Measurements from ENCODE around the gene NEK5.

GRCh38 chr13:52159159-52159982 lies 30.5 kb upstream of the NEK5 start, which contains the start of gene NEK3:
- TF ChIP-seq EZH2 (IDR thresholded peaks at IDR 0.05; ENCODE audit: low read length, unreplicated experiment), result no peak
- TF ChIP-seq, protein P1, sequence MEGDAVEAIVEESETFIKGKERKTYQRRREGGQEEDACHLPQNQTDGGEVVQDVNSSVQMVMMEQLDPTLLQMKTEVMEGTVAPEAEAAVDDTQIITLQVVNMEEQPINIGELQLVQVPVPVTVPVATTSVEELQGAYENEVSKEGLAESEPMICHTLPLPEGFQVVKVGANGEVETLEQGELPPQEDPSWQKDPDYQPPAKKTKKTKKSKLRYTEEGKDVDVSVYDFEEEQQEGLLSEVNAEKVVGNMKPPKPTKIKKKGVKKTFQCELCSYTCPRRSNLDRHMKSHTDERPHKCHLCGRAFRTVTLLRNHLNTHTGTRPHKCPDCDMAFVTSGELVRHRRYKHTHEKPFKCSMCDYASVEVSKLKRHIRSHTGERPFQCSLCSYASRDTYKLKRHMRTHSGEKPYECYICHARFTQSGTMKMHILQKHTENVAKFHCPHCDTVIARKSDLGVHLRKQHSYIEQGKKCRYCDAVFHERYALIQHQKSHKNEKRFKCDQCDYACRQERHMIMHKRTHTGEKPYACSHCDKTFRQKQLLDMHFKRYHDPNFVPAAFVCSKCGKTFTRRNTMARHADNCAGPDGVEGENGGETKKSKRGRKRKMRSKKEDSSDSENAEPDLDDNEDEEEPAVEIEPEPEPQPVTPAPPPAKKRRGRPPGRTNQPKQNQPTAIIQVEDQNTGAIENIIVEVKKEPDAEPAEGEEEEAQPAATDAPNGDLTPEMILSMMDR (conservative IDR thresholded peaks at IDR 0.05; ENCODE audit: low read depth, low read length), result no peak
